SK-N-SH (cell line): ENCODE data around the gene DLG1. TPM values are rescaled to one million over a fixed set of nuclear protein-coding genes. Genes with fewer than 3 reads are reported as not detected.

Experiments
- CTCF ChIA-PET: fragments of 300-600, 350-600 bp; formaldehyde crosslinking; extraction: SDS; loops from one replicate; lab custom pipeline; 2021; lab: Yijun Ruan, JAX
- POLR2A ChIA-PET: fragments of 350-600 bp; sonication (Branson Sonifier 250); formaldehyde crosslinking; extraction: SDS; loops from one replicate; lab custom pipeline; 2020; ENCODE audit warnings: antibody characterized with exemption, inconsistent platforms; lab: Yijun Ruan, JAX
- DNase-seq: peaks from one replicate; pipeline ENCODE4 v3.0.0; 2012
- H2AFZ ChIP-seq: fragments of 200-600 bp; sonication (generic); 2 replicates; pipeline ENCODE4 v1.8.1; 2016; ENCODE audit warnings: antibody characterized with exemption, mild to moderate bottlenecking, low read depth
- H3F3A ChIP-seq: fragments of 200-600 bp; sonication (generic); replicated peaks from 2 replicates; pipeline ENCODE3; 2016; ENCODE audit warnings: antibody characterized with exemption, mild to moderate bottlenecking; ENCODE audit not compliant: insufficient read depth
- H3K27ac ChIP-seq, 2 experiments: fragments of 200-500 bp in 1 of 2; fragments of 200-600 bp in 1 of 2; sonication (Bioruptor generic) in 1 of 2; sonication (generic), shearing (Covaris generic) in 1 of 2; 2 replicates each; pipeline versions ENCODE4 v1.5.1 to v1.6.1; 2014 to 2016; ENCODE audit warnings: low read depth in 2 of 2, inconsistent platforms in 1 of 2, low read length in 1 of 2, mild to moderate bottlenecking in 1 of 2, mixed read lengths in 1 of 2
- H3K27me3 ChIP-seq: fragments of 200-600 bp; sonication (generic), shearing (Covaris generic); 2 replicates; pipeline ENCODE4 v1.6.1; 2016; ENCODE audit warnings: mixed run types; ENCODE audit not compliant: insufficient read depth
- H3K36me3 ChIP-seq, 2 experiments: fragments of 200-500 bp in 1 of 2; fragments of 200-600 bp in 1 of 2; sonication (Bioruptor generic) in 1 of 2; sonication (generic) in 1 of 2; replicated peaks in 1 of 2; 2 replicates each; pipeline versions ENCODE3 to v1.5.1; 2014 to 2016; ENCODE audit warnings: low read length in 1 of 2, mild to moderate bottlenecking in 1 of 2; ENCODE audit not compliant: insufficient read depth in 2 of 2, control insufficient read depth in 1 of 2
- H3K4me1 ChIP-seq, 2 experiments: fragments of 200-500 bp in 1 of 2; fragments of 200-600 bp in 1 of 2; sonication (Bioruptor generic) in 1 of 2; sonication (generic), shearing (Covaris generic) in 1 of 2; 2 replicates each; pipeline versions ENCODE4 v1.5.1 to v1.6.1; 2014 to 2016; ENCODE audit warnings: low read depth in 1 of 2, low read length in 1 of 2, mixed run types in 1 of 2; ENCODE audit not compliant: insufficient read depth in 2 of 2, control insufficient read depth in 1 of 2
- H3K4me2 ChIP-seq: fragments of 200-600 bp; sonication (generic), shearing (Covaris generic); 2 replicates; pipeline ENCODE4 v1.6.1; 2017; ENCODE audit warnings: mixed run types
- H3K4me3 ChIP-seq, 2 experiments: fragments of 200-500 bp in 1 of 2; fragments of 200-600 bp in 1 of 2; sonication (Bioruptor generic) in 1 of 2; sonication (generic), shearing (Covaris generic) in 1 of 2; 2 replicates each; pipeline versions ENCODE4 v1.5.1 to v1.8.1; 2014 to 2016; ENCODE audit warnings: low read depth in 2 of 2, inconsistent platforms in 1 of 2, low read length in 1 of 2, mild to moderate bottlenecking in 1 of 2, mixed read lengths in 1 of 2, moderate library complexity in 1 of 2
- H3K79me2 ChIP-seq: fragments of 200-600 bp; sonication (generic); 2 replicates; pipeline ENCODE4 v1.8.1; 2017; ENCODE audit warnings: mild to moderate bottlenecking; ENCODE audit not compliant: insufficient read depth
- H3K9ac ChIP-seq: fragments of 200-600 bp; sonication (generic); 2 replicates; pipeline ENCODE4 v1.6.1; 2017; ENCODE audit warnings: mixed run types
- H3K9me2 ChIP-seq: fragments of 200-600 bp; sonication (generic); 2 replicates; pipeline ENCODE4 v1.6.1; 2017; ENCODE audit warnings: mixed run types
- H3K9me3 ChIP-seq: fragments of 200-600 bp; sonication (generic); 2 replicates; pipeline ENCODE4 v1.6.1; 2017; ENCODE audit warnings: mixed run types, mild to moderate bottlenecking, moderate library complexity
- H4K20me1 ChIP-seq: fragments of 200-600 bp; sonication (generic); 2 replicates; pipeline ENCODE4 v1.6.1; 2017; ENCODE audit warnings: mild to moderate bottlenecking, mixed run types; ENCODE audit not compliant: insufficient read depth
- CHD2 ChIP-seq: fragments of 150-350 bp; IDR thresholded peaks from 2 replicates; pipeline ENCODE4 v1.6.1; 2018; ENCODE audit warnings: low read length; ENCODE audit not compliant: partially characterized antibody
- EZH2phosphoT487 ChIP-seq: fragments of 200-600 bp; sonication (generic); IDR thresholded peaks from 2 replicates; pipeline ENCODE4 v1.6.1; 2017; ENCODE audit warnings: low read depth, mixed run types, mild to moderate bottlenecking, antibody characterized with exemption, moderate library complexity, borderline replicate concordance
- GABPA ChIP-seq: IDR thresholded peaks from 2 replicates; pipeline ENCODE4 v1.4.0; 2012; ENCODE audit warnings: low read depth, mild to moderate bottlenecking
- JUND ChIP-seq: IDR thresholded peaks from 2 replicates; pipeline ENCODE4 v1.4.0; 2012
- MXI1 ChIP-seq: IDR thresholded peaks from 2 replicates; pipeline ENCODE4 v1.6.1; 2012; ENCODE audit warnings: mild to moderate bottlenecking, low read depth, low read length, improper control_type of control experiment
- NRF1 ChIP-seq: IDR thresholded peaks from 2 replicates; pipeline ENCODE4 v1.6.1; 2012; ENCODE audit warnings: low read depth, mild to moderate bottlenecking, low read length
- POLR2AphosphoS5 ChIP-seq: IDR thresholded peaks from 2 replicates; pipeline ENCODE4 v1.6.1; 2012; ENCODE audit warnings: low read depth, low read length
- RCOR1 ChIP-seq: fragments of 150-350 bp; IDR thresholded peaks from 2 replicates; pipeline ENCODE4 v1.6.1; 2017; ENCODE audit warnings: antibody characterized with exemption, low read length
- SIN3A ChIP-seq: IDR thresholded peaks from 2 replicates; pipeline ENCODE4 v1.6.1; 2012; ENCODE audit warnings: low read depth, mild to moderate bottlenecking, low read length, moderate library complexity, borderline replicate concordance
- YY1 ChIP-seq: IDR thresholded peaks from 2 replicates; pipeline ENCODE4 v1.4.0; 2012; ENCODE audit warnings: low read depth, mild to moderate bottlenecking
- ZBTB33 ChIP-seq: IDR thresholded peaks from 2 replicates; pipeline ENCODE4 v1.4.0; 2012; ENCODE audit warnings: low read depth, borderline replicate concordance
- WGBS: methylation state at CpG from one replicate; pipeline ENCODE4 v1.1.6; 2017; ENCODE audit warnings: low lambda C conversion rate; 5-methylcytosine and 5-hydroxymethylcytosine counted together
- polyA plus RNA-seq, 3 experiments: library from polyadenylated mRNA; depleted of rRNA; stranded (reverse); fragments of >200 nt; gene quantifications; 2 replicates each; pipeline ENCODE4 v1.2.3, GENCODE V29; 2012
- TF ChIP-seq, protein P1 (sequence below): fragments of 150-350 bp; IDR thresholded peaks from 2 replicates; pipeline ENCODE4 v1.6.1; 2016; ENCODE audit warnings: mild to moderate bottlenecking, low read depth, low read length

Gene DLG1
- polyA plus RNA-seq, 1 of the 3 experiments (the other 2 are of a cell fraction), result 16.5 TPM

- TF ChIP-seq EZH2phosphoT487, result no peak
- TF ChIP-seq MXI1, result no peak
- no peak for TF ChIP-seq JUND
- no peak for TF ChIP-seq GABPA
- TF ChIP-seq, all 33 proteins: peak for 0
Observed at GRCh38 chr3:197025736-197026480, 272.5 kb downstream of the DLG1 start (continued).

DNA sequence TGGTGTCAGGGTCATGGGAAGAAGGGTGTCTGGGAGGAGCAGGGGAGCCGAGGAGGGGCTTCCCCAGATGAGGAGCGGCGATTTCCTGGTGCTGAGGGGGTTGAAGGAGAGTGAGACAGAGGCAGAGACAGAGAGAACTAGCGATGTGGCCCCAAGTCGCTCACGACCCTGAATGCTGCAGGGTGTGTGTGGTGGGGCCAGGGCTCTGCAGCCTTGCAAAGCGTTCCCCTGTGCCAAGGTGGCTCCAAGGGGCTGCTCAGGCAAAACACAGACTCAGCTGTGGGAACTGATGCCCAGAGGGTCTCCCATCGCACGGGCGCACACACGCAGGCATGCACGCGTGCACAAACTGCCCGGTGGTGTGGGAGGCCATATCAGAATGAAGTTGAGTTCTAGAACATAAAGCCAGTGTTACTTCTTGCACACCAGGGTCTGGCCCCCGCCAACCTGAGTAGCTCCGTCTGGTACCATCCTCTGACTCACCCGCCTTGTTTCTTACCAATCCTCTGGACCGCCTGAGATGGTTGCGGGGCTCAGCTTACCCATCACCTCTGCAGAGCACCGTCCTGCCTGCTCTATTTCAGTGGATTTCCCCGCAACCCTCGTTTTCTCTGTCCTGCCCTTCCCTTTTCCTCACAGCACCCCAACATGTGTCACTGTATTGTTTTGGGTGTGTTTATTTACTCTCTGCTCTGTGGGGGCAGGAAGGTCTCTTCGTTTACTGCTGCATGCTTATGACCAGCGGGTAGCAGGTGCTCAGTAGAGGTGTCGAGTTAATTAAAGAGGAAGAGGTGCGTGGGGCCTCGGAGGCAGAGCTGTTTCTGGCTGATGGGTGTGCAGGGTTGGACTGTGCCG, 273.3 kb downstream of the DLG1 start:
- TF ChIP-seq CHD2 (no peak), SIN3A (no peak), ZBTB33 (no peak), RCOR1 (no peak), JUND (no peak), NRF1 (no peak), YY1 (no peak), POLR2AphosphoS5 (no peak)
- TF ChIP-seq, protein P1, sequence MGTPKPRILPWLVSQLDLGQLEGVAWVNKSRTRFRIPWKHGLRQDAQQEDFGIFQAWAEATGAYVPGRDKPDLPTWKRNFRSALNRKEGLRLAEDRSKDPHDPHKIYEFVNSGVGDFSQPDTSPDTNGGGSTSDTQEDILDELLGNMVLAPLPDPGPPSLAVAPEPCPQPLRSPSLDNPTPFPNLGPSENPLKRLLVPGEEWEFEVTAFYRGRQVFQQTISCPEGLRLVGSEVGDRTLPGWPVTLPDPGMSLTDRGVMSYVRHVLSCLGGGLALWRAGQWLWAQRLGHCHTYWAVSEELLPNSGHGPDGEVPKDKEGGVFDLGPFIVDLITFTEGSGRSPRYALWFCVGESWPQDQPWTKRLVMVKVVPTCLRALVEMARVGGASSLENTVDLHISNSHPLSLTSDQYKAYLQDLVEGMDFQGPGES, result no peak
- Histone ChIP-seq H3K4me2 (no peak overlapping the region), H3K27ac (no peak overlapping the region), H2AFZ (no peak overlapping the region), H3K4me1 (peaks cover 0 to 22% of the 10 kb centered on the region in 2 experiments; a peak in 1 of 4 replicates), H3K36me3 (no peaks in the 10 kb centered on the region), H3K9me3 (no peaks in the 10 kb centered on the region), H3K9me2 (no peaks in the 10 kb centered on the region), H3K9ac (no peak overlapping the region), H3F3A (no peaks in the 10 kb centered on the region), H4K20me1 (no peaks in the 10 kb centered on the region), H3K79me2 (peaks cover 5% of the 10 kb centered on the region; the same call in 1 of the 2 replicates), H3K27me3 (no peaks in the 10 kb centered on the region), H3K4me3 (no peak overlapping the region)
- ChIA-PET POLR2A (no interaction called here), CTCF (interaction anchor here (0.6 to 7.0 kb wide), 4 partner anchors 9 to 770 kb away, joined by 3 to 57 read pairs (median 8); no protein-coding TSS in a partner anchor)
- no peak for DNase-seq
- 97% methylated on average over 23 of the region's 28 CpGs for WGBS
